ENCODE results near the gene KCNIP1.

- no peak for TF ChIP-seq CBX8 (IDR thresholded peaks at IDR 0.05; ENCODE audit: borderline replicate concordance, low read depth, low read length)
- TF ChIP-seq SIN3A (conservative IDR thresholded peaks at IDR 0.05 in 1 of 2, IDR thresholded peaks at IDR 0.05 in 1 of 2; ENCODE audit: low read depth in 1 of 2, low read length in 2 of 2), result no peak
- TF ChIP-seq YY1 (IDR thresholded peaks at IDR 0.05; ENCODE audit: low read depth, low read length), result no peak
Measured at GRCh38 chr5:170611449-170612090, 107.8 kb downstream of the KCNIP1 start.

All from H1 (cell line).